ENCODE measurements around the gene APBA3.

The APBA3 gene

GRCh38 chr19:3761382-3762129, at the start of gene APBA3:
Gene APBA3, minus strand, starts transcription at chr19:3761692. Its CDS starts 1,428 bp downstream, at chr19:3760264.
- peak; percentile 96 for DNase-seq

GRCh38 chr19:3810708-3811355, 49.3 kb upstream of the APBA3 start:
- no peak for DNase-seq

GRCh38 chr19:3809881-3810707, 48.6 kb upstream of the APBA3 start:
- no peak for DNase-seq

- DNase-seq = no peak
Observed at GRCh38 chr19:3808420-3809143, 47.1 kb upstream of the APBA3 start.

- DNase-seq = no peak
Observed at GRCh38 chr19:3807574-3808354, 46.3 kb upstream of the APBA3 start.

- DNase-seq = no peak
Observed at GRCh38 chr19:3807131-3807480, 45.6 kb upstream of the APBA3 start.

- DNase-seq = no peak
Observed at GRCh38 chr19:3805859-3806258, 44.4 kb upstream of the APBA3 start.

- no peak for DNase-seq
Observed at GRCh38 chr19:3804429-3804828, 42.9 kb upstream of the APBA3 start.

GRCh38 chr19:3803986-3804385, 42.5 kb upstream of the APBA3 start:
- no peak for DNase-seq

GRCh38 chr19:3803114-3803888, 41.8 kb upstream of the APBA3 start:
- DNase-seq = no peak

- DNase-seq = peak; percentile 72
Observed at GRCh38 chr19:3801412-3802096, 40.1 kb upstream of the APBA3 start.

GRCh38 chr19:3800996-3801395, 39.5 kb upstream of the APBA3 start:
- DNase-seq = no peak

GRCh38 chr19:3798137-3798536, 36.6 kb upstream of the APBA3 start:
- peak; percentile 61 for DNase-seq

GRCh38 chr19:3796358-3796757, 34.9 kb upstream of the APBA3 start:
- no peak for DNase-seq

GRCh38 chr19:3793799-3794198, 32.3 kb upstream of the APBA3 start:
- no peak for DNase-seq

GRCh38 chr19:3792114-3792513, 30.6 kb upstream of the APBA3 start:
- DNase-seq = no peak

GRCh38 chr19:3790941-3791340, 29.4 kb upstream of the APBA3 start:
- no peak for DNase-seq

GRCh38 chr19:3790209-3790734, 28.8 kb upstream of the APBA3 start:
- no peak for DNase-seq

GRCh38 chr19:3788996-3789778, 27.7 kb upstream of the APBA3 start:
- peak; percentile 58 for DNase-seq
